NB4 (cell line): ENCODE results near the gene PRMT7.

Source experiments
- CTCF ChIP-seq: IDR thresholded peaks from one replicate; pipeline ENCODE4 v1.5.1; 2012; ENCODE audit warnings: low read depth, low read length
- POLR2A ChIP-seq: IDR thresholded peaks from 2 replicates; pipeline ENCODE4 v1.6.1; 2011; ENCODE audit warnings: mild to moderate bottlenecking; ENCODE audit not compliant: insufficient read length; ENCODE audit errors: extremely low read depth

- TF ChIP-seq CTCF (no peak), POLR2A (no peak)
Measured at GRCh38 chr16:68331879-68332410, 21.1 kb downstream of the PRMT7 start.
